Stomach (tissue), 9 donors: ENCODE results near the gene KCNQ1. TPM values are rescaled to one million over a fixed set of nuclear protein-coding genes. Genes with fewer than 3 reads are reported as not detected.

Experiments used
- DNase-seq, 2 donors: peaks; one replicate each; pipeline versions ENCODE4 v3.0.0 to v3.0.0-alpha.2; 2013 to 2019
- H3K27ac ChIP-seq, 5 donors: fragments of 200-600 bp in 4 of 5; sonication (generic) in 4 of 5; one replicate each; pipeline ENCODE4 v1.5.1; 2013 to 2019; ENCODE audit warnings: mild to moderate bottlenecking in 1 of 5, moderate library complexity in 1 of 5
- H3K27me3 ChIP-seq, 3 donors: fragments of 200-600 bp; sonication (generic); one replicate each; pipeline ENCODE4 v1.5.1; 2017 to 2019; ENCODE audit warnings: mixed run types in 1 of 3
- H3K36me3 ChIP-seq, 4 donors: fragments of 200-600 bp; sonication (generic); 1 replicate in 3 of 4; 2 replicates in 1 of 4; pipeline ENCODE4 v1.5.1; 2016 to 2019
- H3K4me1 ChIP-seq, 4 donors: fragments of 200-600 bp; sonication (generic); one replicate each; pipeline ENCODE4 v1.5.1; 2016 to 2019
- H3K4me3 ChIP-seq, 4 donors: fragments of 200-600 bp; sonication (generic) in 3 of 4; one replicate each; pipeline ENCODE4 v1.5.1; 2016 to 2019; ENCODE audit warnings: mild to moderate bottlenecking in 1 of 4
- H3K9me3 ChIP-seq, 4 donors: fragments of 200-600 bp; sonication (generic); one replicate each; pipeline ENCODE4 v1.5.1; 2016 to 2019
- CTCF ChIP-seq, 7 experiments: fragments of 450-650 bp in 4 of 7; fragments of 200-600 bp in 3 of 7; sonication (generic) in 3 of 7; IDR thresholded peaks; one replicate each; pipeline ENCODE4 v1.5.1; 2016 to 2019; ENCODE audit warnings: antibody characterized with exemption in 7 of 7, control low read depth in 2 of 7, mild to moderate bottlenecking in 1 of 7
- EP300 ChIP-seq: sonication (generic); formaldehyde crosslinking; IDR thresholded peaks from one replicate; pipeline ENCODE4 v1.6.1; 2017; ENCODE audit warnings: antibody characterized with exemption
- POLR2A ChIP-seq, 4 donors: fragments of 450-650 bp; IDR thresholded peaks; one replicate each; pipeline ENCODE4 v1.6.1; 2016; ENCODE audit warnings: antibody characterized with exemption in 4 of 4, control low read depth in 2 of 4, mild to moderate bottlenecking in 1 of 4, moderate library complexity in 1 of 4
- POLR2AphosphoS5 ChIP-seq, 3 donors: sonication (generic); formaldehyde crosslinking; IDR thresholded peaks; one replicate each; pipeline ENCODE4 v1.6.1; 2016; ENCODE audit warnings: antibody characterized with exemption in 3 of 3
- WGBS, 5 donors: extraction: QIAGEN DNeasy Blood & Tissue Kit in 3 of 5; methylation state at CpG; one replicate each; pipeline versions ENCODE4 v1.1.5 to v1.1.7; 2013 to 2018; 5-methylcytosine and 5-hydroxymethylcytosine counted together
- intact Hi-C: fragments of 100-400 bp; cut with DNase I; formaldehyde crosslinking; loops from one replicate; pipeline ENCODE4 v1.15.1; 2023; ENCODE audit warnings: low total_unique reads
- polyA plus RNA-seq, 3 donors: library from polyadenylated mRNA; stranded (reverse); fragments of 200-250 nt; gene quantifications; one replicate each; pipeline ENCODE4 v1.2.3, GENCODE V29; 2013
- total RNA-seq, 5 donors: library from RNA; depleted of rRNA; stranded (reverse); fragments of >200 nt; gene quantifications; one replicate each; pipeline versions ENCODE4 v1.1.0 to v1.2.3, GENCODE V29; 2014 to 2016
- donor health status: healthy with polysubstance abuse.
- donor health status: Bipolar disorder and iron deficiency.
- donor health status: healthy.

The KCNQ1 gene
- total and polyA plus RNA-seq, 8 donors = 12.1 to 155 (median 49.0) TPM

GRCh38 chr11:2849994-2850770 is 405.4 kb downstream of the KCNQ1 start:
- peaks cover 0 to 10% (median 5%) of the 10 kb centered on the region in 4 donors for H3K36me3 ChIP-seq
- DNase-seq = peak in 1 of 2 donors; percentile 52
- intact Hi-C loops = no loop called here
- H3K4me1 ChIP-seq = no peaks in the 10 kb centered on the region
- H3K9me3 ChIP-seq = no peaks in the 10 kb centered on the region
- H3K4me3 ChIP-seq = no peak overlapping the region
- no peaks in the 10 kb centered on the region for H3K27me3 ChIP-seq
- no peak overlapping the region for H3K27ac ChIP-seq
- TF ChIP-seq CTCF (IDR thresholded peaks at IDR 0.05) = no peak
- no peak for TF ChIP-seq POLR2AphosphoS5 (IDR thresholded peaks at IDR 0.05)
- WGBS, 5 donors = 56 to 73% (median 59%) methylated on average over 36 to 53 of the region's 53 CpGs

GRCh38 chr11:2853401-2853800 is 408.6 kb downstream of the KCNQ1 start:
- DNase-seq = no peak
- WGBS, 5 donors = 93 to 99% (median 96%) methylated on average over 7 to 12 of the region's 12 CpGs

GRCh38 chr11:2853997-2854560 is 409.3 kb downstream of the KCNQ1 start:
- intact Hi-C loops = no loop called here
- no peaks in the 10 kb centered on the region for H3K27me3 ChIP-seq
- 83 to 95% (median 92%) methylated on average over 7 of the region's 7 CpGs for WGBS, 5 donors
- H3K36me3 ChIP-seq = no peaks in the 10 kb centered on the region
- no peaks in the 10 kb centered on the region for H3K4me1 ChIP-seq
- TF ChIP-seq POLR2A (IDR thresholded peaks at IDR 0.05) (no peak), CTCF (IDR thresholded peaks at IDR 0.05) (no peak), EP300 (no peak), POLR2AphosphoS5 (IDR thresholded peaks at IDR 0.05) (no peak)
- H3K9me3 ChIP-seq = no peaks in the 10 kb centered on the region
- no peak overlapping the region for H3K27ac ChIP-seq
- no peak overlapping the region for H3K4me3 ChIP-seq
- DNase-seq = no peak

More at GRCh38 chr11:2853401-2853800, 408.6 kb downstream of the KCNQ1 start:
- intact Hi-C loops = no loop called here
- no peak for TF ChIP-seq POLR2AphosphoS5 (IDR thresholded peaks at IDR 0.05)
- TF ChIP-seq EP300 = no peak
- TF ChIP-seq CTCF (IDR thresholded peaks at IDR 0.05) = no peak
- TF ChIP-seq POLR2A (IDR thresholded peaks at IDR 0.05) = no peak
- Histone ChIP-seq H3K4me1 (no peaks in the 10 kb centered on the region), H3K36me3 (peaks cover 0 to 2% (median under 1%) of the 10 kb centered on the region in 4 donors), H3K4me3 (no peak overlapping the region), H3K27me3 (no peaks in the 10 kb centered on the region), H3K27ac (no peak overlapping the region), H3K9me3 (no peaks in the 10 kb centered on the region)

GRCh38 chr11:2855162-2855561 is 410.4 kb downstream of the KCNQ1 start:
- Histone ChIP-seq H3K4me1 (no peaks in the 10 kb centered on the region), H3K9me3 (no peaks in the 10 kb centered on the region), H3K27me3 (peaks cover 0 to under 1% (median 0%) of the 10 kb centered on the region in 3 donors), H3K36me3 (no peaks in the 10 kb centered on the region), H3K27ac (no peak overlapping the region), H3K4me3 (no peak overlapping the region)
- intact Hi-C loops = no loop called here
- 89 to 96% (median 90%) methylated on average over 7 to 8 of the region's 8 CpGs for WGBS, 5 donors
- no peak for DNase-seq
- TF ChIP-seq CTCF (IDR thresholded peaks at IDR 0.05) (no peak), POLR2AphosphoS5 (IDR thresholded peaks at IDR 0.05) (no peak), EP300 (no peak), POLR2A (IDR thresholded peaks at IDR 0.05) (no peak)
